Colonic mucosa (tissue), 4 donors: ENCODE measurements around the gene ASMTL. TPM values are rescaled to one million over a fixed set of nuclear protein-coding genes. Genes with fewer than 3 reads are reported as not detected.

Experiments used
- DNase-seq: peaks from one replicate; pipeline ENCODE4 v3.0.0-alpha.2; 2020
- H3K27ac ChIP-seq: fragments of 200-600 bp; one replicate; pipeline ENCODE4 v1.8.0; 2021
- H3K27me3 ChIP-seq: fragments of 200-600 bp; one replicate; pipeline ENCODE4 v1.8.0; 2021
- H3K36me3 ChIP-seq: fragments of 200-600 bp; one replicate; pipeline ENCODE4 v1.8.0; 2021
- H3K4me1 ChIP-seq: fragments of 200-600 bp; one replicate; pipeline ENCODE4 v1.8.0; 2021; ENCODE audit warnings: mild to moderate bottlenecking
- H3K4me3 ChIP-seq: fragments of 200-600 bp; one replicate; pipeline ENCODE4 v1.8.0; 2021
- H3K9ac ChIP-seq, 2 donors: one replicate each; pipeline ENCODE4 v1.7.0; 2013; ENCODE audit warnings: control low read depth in 2 of 2, low read depth in 2 of 2, low read length in 2 of 2
- H3K9me3 ChIP-seq: fragments of 200-600 bp; one replicate; pipeline ENCODE4 v1.8.0; 2021
- intact Hi-C: fragments of 100-400 bp; cut with DNase I; formaldehyde crosslinking; loops from one replicate; pipeline ENCODE4 v1.14.1; 2022
- total RNA-seq, 2 donors: library from RNA; stranded (reverse); fragmentation: NEBNext Ultra II Directional in 1 of 2; extraction: Animal tissue kit (Norgen Biotek cat#: 25700) in 1 of 2; gene quantifications; one replicate each; pipeline ENCODE4 v1.2.1, GENCODE V29; 2021
- TF ChIP-seq, protein P1 (sequence below): fragments of 200-600 bp; IDR thresholded peaks from one replicate; pipeline ENCODE4 v1.8.0; 2022; ENCODE audit warnings: antibody characterized with exemption, mild to moderate bottlenecking
- donor health status: healthy.
- donor health status: DM: no; HTN: no; CAD: no.
- donor health status: DM: no; HTN: no; CAD: no.

The ASMTL gene, protein sequence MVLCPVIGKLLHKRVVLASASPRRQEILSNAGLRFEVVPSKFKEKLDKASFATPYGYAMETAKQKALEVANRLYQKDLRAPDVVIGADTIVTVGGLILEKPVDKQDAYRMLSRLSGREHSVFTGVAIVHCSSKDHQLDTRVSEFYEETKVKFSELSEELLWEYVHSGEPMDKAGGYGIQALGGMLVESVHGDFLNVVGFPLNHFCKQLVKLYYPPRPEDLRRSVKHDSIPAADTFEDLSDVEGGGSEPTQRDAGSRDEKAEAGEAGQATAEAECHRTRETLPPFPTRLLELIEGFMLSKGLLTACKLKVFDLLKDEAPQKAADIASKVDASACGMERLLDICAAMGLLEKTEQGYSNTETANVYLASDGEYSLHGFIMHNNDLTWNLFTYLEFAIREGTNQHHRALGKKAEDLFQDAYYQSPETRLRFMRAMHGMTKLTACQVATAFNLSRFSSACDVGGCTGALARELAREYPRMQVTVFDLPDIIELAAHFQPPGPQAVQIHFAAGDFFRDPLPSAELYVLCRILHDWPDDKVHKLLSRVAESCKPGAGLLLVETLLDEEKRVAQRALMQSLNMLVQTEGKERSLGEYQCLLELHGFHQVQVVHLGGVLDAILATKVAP
- 10 to 100 TPM; 17.4 to 21.6 TPM for total RNA-seq

DNA sequence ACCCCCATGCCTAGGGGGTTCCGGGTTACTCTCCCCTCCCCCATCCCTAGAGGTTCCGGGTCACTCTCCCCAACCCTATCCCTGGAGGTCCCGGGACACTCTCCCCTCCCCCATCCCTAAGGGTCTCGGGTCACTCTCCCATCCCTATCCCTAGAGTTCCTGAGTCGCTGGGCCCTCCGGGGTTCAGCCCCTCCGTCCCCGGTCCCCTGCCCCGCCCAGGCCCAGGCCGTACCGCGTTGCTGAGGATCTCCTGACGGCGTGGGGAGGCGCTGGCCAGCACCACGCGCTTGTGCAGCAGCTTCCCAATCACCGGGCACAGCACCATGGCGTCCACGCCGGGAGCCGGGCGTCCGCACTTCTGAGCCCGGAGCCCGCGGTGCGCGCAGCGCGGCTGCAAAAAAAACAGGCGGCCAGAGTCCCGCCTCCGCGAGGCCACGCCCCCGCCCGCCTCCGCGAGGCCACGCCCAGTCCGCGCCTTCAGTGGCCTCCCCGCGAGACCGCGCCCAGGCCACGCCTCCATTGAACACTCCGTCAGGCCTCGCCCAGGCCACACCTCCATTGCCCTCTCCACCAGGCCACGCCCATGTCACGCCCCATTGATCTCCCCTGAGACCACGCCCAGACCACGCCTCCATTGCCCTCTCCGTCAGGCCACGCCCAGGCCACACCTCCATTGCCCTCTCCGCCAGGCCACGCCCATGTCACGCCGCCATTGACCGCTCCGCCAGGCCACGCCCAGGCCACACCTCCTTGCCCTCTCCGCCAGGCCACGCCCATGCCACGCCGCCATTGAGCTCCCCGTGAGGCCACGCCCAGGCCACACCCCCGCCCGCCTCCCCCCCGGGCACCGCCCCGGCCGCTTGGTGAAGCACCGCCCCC, at the start of gene ASMTL:
Gene ASMTL, minus strand, starts transcription at position 394 of the 879 bp plus-strand sequence. Its CDS starts 69 bp downstream, at position 325.
- intact Hi-C loops: loop anchor here (5.0 to 10.0 kb wide), 2 partner anchors 70 to 1152 kb away; no protein-coding TSS in a partner anchor

DNA sequence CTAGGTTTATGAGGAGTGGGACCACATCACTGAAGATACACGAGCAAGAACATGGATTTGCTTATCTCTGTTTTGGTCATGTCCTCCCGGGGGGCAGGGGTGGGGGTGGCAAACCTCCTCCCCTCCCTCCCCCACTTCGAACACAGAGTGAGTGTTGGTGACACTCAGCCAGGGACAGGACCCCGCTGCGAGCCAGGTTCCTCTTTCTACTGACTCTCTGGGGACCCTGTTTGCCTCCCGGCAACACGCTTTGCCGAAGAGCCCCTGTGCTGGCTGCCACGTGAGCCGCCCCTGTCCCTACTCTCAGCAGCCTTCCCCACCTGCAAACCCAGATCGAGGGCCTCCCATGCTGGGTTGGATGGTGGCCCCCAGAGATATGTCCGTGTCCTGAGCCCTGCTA, 49.5 kb upstream of the ASMTL start:
- no peak for DNase-seq

More for the DNA sequence above, at the start of gene ASMTL:
- H3K27me3 ChIP-seq: no peaks in the 10 kb centered on the region
- H3K9me3 ChIP-seq: no peaks in the 10 kb centered on the region
- TF ChIP-seq, protein P1, sequence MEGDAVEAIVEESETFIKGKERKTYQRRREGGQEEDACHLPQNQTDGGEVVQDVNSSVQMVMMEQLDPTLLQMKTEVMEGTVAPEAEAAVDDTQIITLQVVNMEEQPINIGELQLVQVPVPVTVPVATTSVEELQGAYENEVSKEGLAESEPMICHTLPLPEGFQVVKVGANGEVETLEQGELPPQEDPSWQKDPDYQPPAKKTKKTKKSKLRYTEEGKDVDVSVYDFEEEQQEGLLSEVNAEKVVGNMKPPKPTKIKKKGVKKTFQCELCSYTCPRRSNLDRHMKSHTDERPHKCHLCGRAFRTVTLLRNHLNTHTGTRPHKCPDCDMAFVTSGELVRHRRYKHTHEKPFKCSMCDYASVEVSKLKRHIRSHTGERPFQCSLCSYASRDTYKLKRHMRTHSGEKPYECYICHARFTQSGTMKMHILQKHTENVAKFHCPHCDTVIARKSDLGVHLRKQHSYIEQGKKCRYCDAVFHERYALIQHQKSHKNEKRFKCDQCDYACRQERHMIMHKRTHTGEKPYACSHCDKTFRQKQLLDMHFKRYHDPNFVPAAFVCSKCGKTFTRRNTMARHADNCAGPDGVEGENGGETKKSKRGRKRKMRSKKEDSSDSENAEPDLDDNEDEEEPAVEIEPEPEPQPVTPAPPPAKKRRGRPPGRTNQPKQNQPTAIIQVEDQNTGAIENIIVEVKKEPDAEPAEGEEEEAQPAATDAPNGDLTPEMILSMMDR: no peak
- H3K9ac ChIP-seq: peak within 1 kb of the TSS; percentile 82 to 87
- no peaks in the 10 kb centered on the region for H3K36me3 ChIP-seq
- peak; percentile 100 for DNase-seq
- peak within 1 kb of the TSS; percentile 64 for H3K27ac ChIP-seq
- H3K4me3 ChIP-seq: peak within 1 kb of the TSS; percentile 77
- H3K4me1 ChIP-seq: no peaks in the 10 kb centered on the region

DNA sequence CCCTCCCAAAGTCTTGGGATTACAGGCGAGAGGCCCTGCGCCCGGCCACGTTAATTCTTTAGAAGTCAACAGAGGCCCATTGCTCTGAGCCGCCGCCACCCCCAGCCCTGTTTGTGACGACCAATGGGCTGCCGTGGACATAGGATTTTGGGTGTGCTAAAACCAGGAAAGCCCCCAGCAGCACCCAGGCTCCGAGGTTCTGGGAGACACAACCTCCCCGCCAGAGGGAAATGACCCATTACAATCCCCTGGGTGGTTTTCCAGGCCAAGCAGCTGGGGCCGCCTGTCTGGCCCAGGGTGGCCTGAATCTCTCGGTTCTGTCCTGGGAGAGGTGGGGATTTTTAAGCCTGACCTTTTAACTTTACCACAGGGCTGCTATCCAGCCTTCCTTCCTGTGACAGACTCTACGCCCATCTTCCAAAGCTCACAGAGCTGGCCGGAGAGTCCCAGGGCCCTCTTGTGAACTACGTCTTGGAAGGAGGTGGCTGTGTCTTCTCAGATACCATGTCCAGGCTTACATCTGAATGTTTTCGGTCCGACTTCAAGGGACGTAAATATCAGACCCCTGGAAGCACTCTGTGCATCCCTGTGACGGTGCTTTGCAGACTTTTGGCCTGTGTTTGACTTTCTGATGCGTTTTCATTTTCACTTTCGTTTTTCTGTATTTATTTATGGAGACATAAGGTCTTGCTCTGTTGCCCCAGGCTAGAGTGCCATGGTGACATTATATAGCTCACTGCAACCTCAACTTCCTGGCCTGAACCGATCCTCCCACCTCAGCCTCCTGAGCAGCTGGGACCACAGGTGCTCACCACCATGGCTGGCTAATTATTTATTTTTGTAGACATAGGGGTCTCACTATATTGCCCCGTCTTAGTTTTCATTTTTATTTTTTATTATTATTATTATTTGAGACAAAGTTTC, 48.3 kb upstream of the ASMTL start:
- Histone ChIP-seq H3K4me3 (no peak overlapping the region), H3K27ac (peak overlapping the region; percentile 22)
- no peak for DNase-seq

More for the DNA sequence above, 49.5 kb upstream of the ASMTL start:
- TF ChIP-seq, protein P1: no peak
- no peak overlapping the region for H3K27ac ChIP-seq
- no peaks in the 10 kb centered on the region for H3K27me3 ChIP-seq
- intact Hi-C loops: no loop called here
- H3K4me3 ChIP-seq: no peak overlapping the region
- H3K9me3 ChIP-seq: no peaks in the 10 kb centered on the region
- H3K4me1 ChIP-seq: no peaks in the 10 kb centered on the region
- no peaks in the 10 kb centered on the region for H3K36me3 ChIP-seq
- H3K9ac ChIP-seq: no peak overlapping the region

DNA sequence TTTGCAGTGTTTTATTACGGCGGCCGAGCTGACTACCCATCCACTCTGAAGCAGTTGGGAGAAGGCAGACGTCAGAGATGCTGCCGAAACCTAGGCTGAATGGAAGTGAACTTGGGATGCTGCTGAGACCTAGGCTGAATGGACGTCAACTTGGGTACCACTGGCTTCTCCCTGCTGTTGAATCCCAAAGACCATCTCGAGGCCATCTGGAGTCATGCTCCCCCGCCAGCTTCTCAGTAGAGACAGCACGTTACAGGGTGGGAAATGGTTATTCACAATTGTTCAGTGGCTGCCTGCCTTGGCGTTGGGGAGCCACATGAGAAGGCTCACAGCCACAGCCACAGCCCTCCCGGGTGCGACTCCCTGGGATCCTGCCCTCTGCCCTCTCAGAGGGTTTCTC, 43.4 kb upstream of the ASMTL start:
- intact Hi-C loops: no loop called here
- H3K9ac ChIP-seq: no peak overlapping the region
- H3K36me3 ChIP-seq: no peaks in the 10 kb centered on the region
- H3K27ac ChIP-seq: no peak overlapping the region
- TF ChIP-seq, protein P1: no peak
- no peaks in the 10 kb centered on the region for H3K4me1 ChIP-seq
- DNase-seq: no peak
- no peaks in the 10 kb centered on the region for H3K9me3 ChIP-seq
- H3K27me3 ChIP-seq: no peaks in the 10 kb centered on the region
- no peak overlapping the region for H3K4me3 ChIP-seq

More for the DNA sequence above, 48.3 kb upstream of the ASMTL start:
- Histone ChIP-seq H3K27me3 (no peaks in the 10 kb centered on the region), H3K9me3 (no peaks in the 10 kb centered on the region), H3K36me3 (no peaks in the 10 kb centered on the region), H3K9ac (no peak overlapping the region), H3K4me1 (no peaks in the 10 kb centered on the region)
- TF ChIP-seq, protein P1: no peak
- intact Hi-C loops: no loop called here
